GM03348 (cell line): ENCODE data around the gene HRH3.

ENCODE experiments used
- DNase-seq: peaks from one replicate; pipeline ENCODE4 v3.0.0; 2012; ENCODE audit warnings: low spot score

HRH3 gene

GRCh38 chr20:62197801-62198200 lies 22.3 kb downstream of the HRH3 start:
- DNase-seq = no peak

GRCh38 chr20:62197311-62197710 lies 22.8 kb downstream of the HRH3 start:
- DNase-seq = no peak

- no peak for DNase-seq
These were observed 23.8 kb downstream of the HRH3 start for GRCh38 chr20:62196286-62196685.

GRCh38 chr20:62195736-62196135 lies 24.3 kb downstream of the HRH3 start:
- no peak for DNase-seq

GRCh38 chr20:62195075-62195405 lies 25.0 kb downstream of the HRH3 start:
- no peak for DNase-seq

- DNase-seq = no peak
These were observed 26.7 kb downstream of the HRH3 start for GRCh38 chr20:62193079-62194025.

- DNase-seq = no peak
These were observed 27.4 kb downstream of the HRH3 start for GRCh38 chr20:62192635-62193034.

GRCh38 chr20:62191781-62192559 lies 28.1 kb downstream of the HRH3 start:
- no peak for DNase-seq

GRCh38 chr20:62190639-62191411 lies 29.3 kb downstream of the HRH3 start:
- DNase-seq = no peak

GRCh38 chr20:62186887-62187866 lies 32.9 kb downstream of the HRH3 start:
- peak; percentile 52 for DNase-seq

GRCh38 chr20:62186096-62186426 lies 34.0 kb downstream of the HRH3 start:
- DNase-seq = no peak

- DNase-seq = peak; percentile 44
These were observed 36.5 kb downstream of the HRH3 start for GRCh38 chr20:62183426-62184142.

- peak; percentile 99 for DNase-seq
These were observed 37.3 kb downstream of the HRH3 start, which contains the start of gene MTG2 for GRCh38 chr20:62182469-62183425. TSS of gene MTG2 (plus strand) at chr20:62183028. CDS start at chr20:62193421, 10,393 bp downstream.

GRCh38 chr20:62181808-62182207 lies 38.3 kb downstream of the HRH3 start:
- no peak for DNase-seq

GRCh38 chr20:62179162-62179504 lies 40.9 kb downstream of the HRH3 start:
- DNase-seq = no peak

GRCh38 chr20:62178316-62179161 lies 41.5 kb downstream of the HRH3 start:
- DNase-seq = no peak

GRCh38 chr20:62177307-62177706 lies 42.8 kb downstream of the HRH3 start:
- DNase-seq = no peak

GRCh38 chr20:62176866-62177265 lies 43.2 kb downstream of the HRH3 start:
- no peak for DNase-seq

GRCh38 chr20:62175711-62176110 lies 44.4 kb downstream of the HRH3 start:
- no peak for DNase-seq
